Measurements from ENCODE around the gene ZNF622. TPM values are rescaled to one million over a fixed set of nuclear protein-coding genes. Genes with fewer than 3 reads are reported as not detected.

ZNF622 gene
- total RNA-seq, 1 experiment from 2014 or later: 112 TPM

- no peak for DNase-seq (ENCODE audit: low read depth, low spot score)
- in situ Hi-C loops (cut with HindIII; ENCODE audit: low pct_unique_long_range_greater_than_20kb, low sequenced_read_pairs): no loop called here
These were observed 53.7 kb downstream of the ZNF622 start for GRCh38 chr5:16411741-16412455.

- no peak for DNase-seq (ENCODE audit: low read depth, low spot score)
- in situ Hi-C loops (cut with HindIII; ENCODE audit: low pct_unique_long_range_greater_than_20kb, low sequenced_read_pairs): no loop called here
These were observed 54.4 kb downstream of the ZNF622 start for GRCh38 chr5:16411235-16411634.

GRCh38 chr5:16410338-16410737 is 55.3 kb downstream of the ZNF622 start:
- DNase-seq (ENCODE audit: low read depth, low spot score): no peak
- in situ Hi-C loops (cut with HindIII; ENCODE audit: low pct_unique_long_range_greater_than_20kb, low sequenced_read_pairs): no loop called here

GRCh38 chr5:16406630-16407029 is 59.0 kb downstream of the ZNF622 start:
- in situ Hi-C loops (cut with HindIII; ENCODE audit: low pct_unique_long_range_greater_than_20kb, low sequenced_read_pairs): no loop called here
- DNase-seq (ENCODE audit: low read depth, low spot score): peak; percentile 32

- no peak for DNase-seq (ENCODE audit: low read depth, low spot score)
- in situ Hi-C loops (cut with HindIII; ENCODE audit: low pct_unique_long_range_greater_than_20kb, low sequenced_read_pairs): no loop called here
These were observed 59.6 kb downstream of the ZNF622 start for GRCh38 chr5:16406023-16406422.

Other genes starting within 250 kb of the ZNF622 start
- gene RETREG1, start 151.2 kb upstream of the ZNF622 start, total RNA-seq (2014; rRNA removed; shearing (Covaris generic)): 47.9 and 49.3 TPM in 2 replicates

Data from SK-MEL-5 (cell line).